DND-41 (cell line): ENCODE results near the gene BFSP1.

ENCODE experiments used
- CTCF ChIP-seq: IDR thresholded peaks from 2 replicates; pipeline ENCODE4 v1.5.1; 2012; ENCODE audit warnings: borderline replicate concordance, low read length, moderate library complexity, mild to moderate bottlenecking; ENCODE audit not compliant: poor library complexity, severe bottlenecking; ENCODE audit errors: extremely low read depth
- EZH2 ChIP-seq: IDR thresholded peaks from 3 replicates; pipeline ENCODE4 v1.6.1; 2012; ENCODE audit warnings: borderline replicate concordance, low read depth, mild to moderate bottlenecking, moderate library complexity, low read length, inconsistent platforms; ENCODE audit not compliant: severe bottlenecking

DNA sequence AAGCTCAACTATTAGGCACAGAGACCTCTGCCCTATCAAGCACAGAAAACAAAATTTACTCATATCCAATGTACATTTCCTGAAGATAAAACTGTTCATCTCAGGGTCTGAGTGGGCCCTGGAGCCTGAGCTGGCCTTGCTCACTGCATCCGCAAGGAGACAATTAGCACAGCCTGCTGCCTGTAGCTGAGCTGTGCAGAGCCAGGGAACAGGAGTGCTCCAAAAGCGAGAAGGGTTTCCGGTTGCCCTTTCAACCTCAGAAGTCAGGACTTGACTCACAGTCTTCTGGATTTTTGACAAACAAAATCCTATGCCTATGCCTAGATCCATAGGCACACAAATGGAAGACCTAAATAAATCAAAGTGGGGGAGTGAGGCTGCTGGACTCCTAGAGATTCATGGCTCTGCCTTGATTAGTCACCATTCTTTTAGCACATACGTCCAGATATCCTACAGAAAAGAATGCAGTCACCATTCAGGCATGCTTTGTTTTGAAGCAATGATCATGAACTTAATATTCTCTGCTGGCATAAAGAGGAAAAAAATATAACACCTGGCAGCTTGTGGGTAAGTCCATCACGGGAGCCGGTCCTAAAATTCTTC is 73.5 kb downstream of the BFSP1 start:
- TF ChIP-seq CTCF (no peak), EZH2 (no peak)
